ENCODE results near the gene SLC37A4.
A peak's percentile ranks its signal among the peaks of the same experiment; 100 is the strongest.
"Not testable (repeated sequence)": the region's sequence is repeated elsewhere in the genome, so short reads cannot be mapped to it uniquely, and the experiment has no call there.

The SLC37A4 gene

DNA sequence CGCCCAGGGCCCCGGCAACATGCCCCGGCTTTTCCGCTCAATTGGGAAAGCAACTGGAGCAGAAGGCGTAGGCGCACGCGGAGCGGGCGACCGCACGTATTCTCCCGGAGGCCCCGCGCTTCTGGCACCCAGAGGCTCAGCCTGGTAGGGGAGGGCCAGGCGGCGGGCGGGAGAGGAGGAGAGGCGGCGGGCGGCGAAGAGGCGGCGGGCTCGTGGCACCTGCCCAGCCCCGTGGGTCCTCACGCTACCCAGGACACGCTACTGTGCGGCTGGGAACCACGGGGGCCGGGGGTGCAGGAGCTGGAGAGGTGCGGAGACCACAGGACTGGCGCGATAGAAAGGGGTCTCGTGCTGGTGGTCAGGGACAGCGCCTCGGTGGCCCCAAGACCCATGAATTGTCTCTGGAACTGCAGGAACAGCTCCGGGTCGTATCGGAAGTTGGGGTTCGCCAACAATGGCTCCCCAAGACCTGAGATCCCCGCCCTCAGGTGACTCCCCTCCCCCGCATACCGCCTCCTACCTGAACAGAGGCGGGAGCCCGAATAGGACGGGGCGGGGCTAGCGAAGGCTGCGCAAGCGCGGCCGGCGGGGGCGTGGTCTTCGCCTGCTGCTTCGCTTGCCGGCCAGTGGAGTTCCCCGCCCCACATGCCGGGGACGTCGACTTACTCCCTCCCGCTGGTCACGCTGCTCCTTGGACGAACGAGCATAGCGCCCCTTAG, at the start of gene SLC37A4:
Gene SLC37A4, minus strand, starts transcription at position 549 of the 719 bp plus-strand sequence.
- peak; percentile 100 for DNase-seq

DNA sequence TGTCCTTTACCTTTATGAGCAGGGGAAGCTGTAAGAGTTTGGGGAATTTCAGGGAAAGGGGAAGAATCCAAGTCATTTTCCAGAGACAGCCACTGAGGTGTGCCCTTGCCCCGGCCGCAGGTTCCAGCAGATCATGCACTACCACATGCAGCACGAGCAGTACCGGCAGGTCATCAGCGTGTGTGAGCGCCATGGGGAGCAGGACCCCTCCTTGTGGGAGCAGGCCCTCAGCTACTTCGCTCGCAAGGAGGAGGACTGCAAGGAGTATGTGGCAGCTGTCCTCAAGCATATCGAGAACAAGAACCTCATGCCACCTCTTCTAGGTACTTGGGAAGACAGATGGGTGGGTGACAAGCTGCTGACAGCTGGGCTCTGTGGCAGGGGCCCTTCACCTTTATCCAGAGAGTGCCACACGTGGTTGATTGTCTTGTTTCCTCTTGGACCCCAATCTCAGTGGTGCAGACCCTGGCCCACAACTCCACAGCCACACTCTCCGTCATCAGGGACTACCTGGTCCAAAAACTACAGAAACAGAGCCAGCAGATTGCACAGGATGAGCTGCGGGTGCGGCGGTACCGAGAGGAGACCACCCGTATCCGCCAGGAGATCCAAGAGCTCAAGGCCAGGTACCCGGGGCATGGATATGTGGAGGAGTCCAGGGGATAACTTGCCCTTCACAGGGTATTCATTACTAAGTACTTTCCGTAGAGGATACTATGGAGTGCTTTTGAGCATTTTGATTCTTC, 48.2 kb upstream of the SLC37A4 start:
- DNase-seq, result no peak

DNA sequence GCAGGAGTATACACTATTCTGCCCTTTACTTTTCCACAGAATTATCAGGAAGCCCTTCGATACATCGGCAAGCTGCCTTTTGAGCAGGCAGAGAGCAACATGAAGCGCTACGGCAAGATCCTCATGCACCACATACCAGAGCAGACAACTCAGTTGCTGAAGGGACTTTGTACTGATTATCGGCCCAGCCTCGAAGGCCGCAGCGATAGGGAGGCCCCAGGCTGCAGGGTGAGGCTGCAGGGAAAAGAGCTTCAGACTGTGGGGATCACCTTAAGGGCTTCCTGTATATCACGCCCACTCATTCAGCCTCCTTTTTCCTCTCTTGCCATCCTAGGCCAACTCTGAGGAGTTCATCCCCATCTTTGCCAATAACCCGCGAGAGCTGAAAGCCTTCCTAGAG, 47.2 kb upstream of the SLC37A4 start:
- no peak for DNase-seq

DNA sequence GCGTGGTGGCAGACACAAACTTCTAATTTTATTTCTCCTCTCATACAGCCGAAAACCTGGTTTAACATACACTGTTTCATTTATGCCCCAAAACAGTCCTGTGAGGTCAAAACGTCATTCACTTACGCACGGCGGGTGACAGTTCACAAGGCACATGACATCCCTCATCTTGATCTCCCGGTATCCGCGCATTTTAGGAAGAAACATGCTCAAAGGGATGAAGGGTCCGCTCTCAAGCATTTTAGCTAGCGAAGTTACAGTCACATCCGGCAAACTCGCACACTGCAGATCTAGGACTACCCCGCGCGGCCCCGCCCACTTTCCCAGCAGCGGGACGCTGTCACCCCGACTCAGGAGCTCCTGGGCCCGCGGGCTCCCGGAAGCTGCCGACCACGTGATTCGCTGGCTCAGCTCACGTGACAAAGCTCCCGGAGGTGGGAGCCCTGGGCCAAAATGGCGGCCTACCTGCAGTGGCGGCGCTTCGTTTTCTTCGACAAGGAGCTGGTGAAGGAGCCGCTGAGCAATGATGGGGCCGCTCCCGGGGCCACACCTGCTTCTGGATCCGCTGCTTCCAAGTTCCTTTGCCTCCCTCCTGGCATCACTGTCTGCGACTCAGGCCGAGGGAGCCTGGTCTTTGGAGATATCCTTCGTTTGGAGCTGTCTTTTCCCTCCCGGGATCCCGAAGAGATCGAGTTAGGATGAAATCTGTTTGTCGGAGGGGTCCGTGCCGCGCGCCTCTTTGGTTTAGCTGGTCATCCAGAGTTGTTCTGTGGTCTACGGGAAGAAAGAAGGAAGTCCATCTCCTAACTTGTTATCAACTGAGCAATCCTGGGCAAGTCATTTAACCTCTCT, 36.9 kb upstream of the SLC37A4 start, which contains the start of gene VPS11:
Gene VPS11, plus strand, starts transcription at position 448 of the 852 bp plus-strand sequence. Its CDS starts 6 bp downstream, at position 454.
- DNase-seq, result peak; percentile 99

DNA sequence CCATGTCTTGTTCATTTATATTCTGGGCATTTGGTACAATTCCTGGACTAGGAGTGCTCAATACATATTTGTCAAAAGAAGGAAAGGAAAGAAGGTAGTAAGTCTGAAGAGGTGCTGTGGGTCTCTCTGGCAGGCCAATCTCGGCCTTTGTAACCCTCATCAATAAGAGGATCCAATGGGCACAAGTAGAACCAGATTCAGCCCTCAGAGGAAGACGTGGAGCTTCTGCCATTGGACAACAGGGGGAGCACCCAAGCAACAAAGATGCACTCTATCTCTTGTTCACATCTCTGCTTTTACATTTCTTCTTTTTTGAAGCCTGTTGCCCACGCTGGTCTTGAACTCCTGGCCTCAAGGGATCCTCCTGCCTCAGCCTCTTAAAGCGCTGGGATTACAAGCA, 34.7 kb upstream of the SLC37A4 start:
- DNase-seq, result peak; percentile 42

DNA sequence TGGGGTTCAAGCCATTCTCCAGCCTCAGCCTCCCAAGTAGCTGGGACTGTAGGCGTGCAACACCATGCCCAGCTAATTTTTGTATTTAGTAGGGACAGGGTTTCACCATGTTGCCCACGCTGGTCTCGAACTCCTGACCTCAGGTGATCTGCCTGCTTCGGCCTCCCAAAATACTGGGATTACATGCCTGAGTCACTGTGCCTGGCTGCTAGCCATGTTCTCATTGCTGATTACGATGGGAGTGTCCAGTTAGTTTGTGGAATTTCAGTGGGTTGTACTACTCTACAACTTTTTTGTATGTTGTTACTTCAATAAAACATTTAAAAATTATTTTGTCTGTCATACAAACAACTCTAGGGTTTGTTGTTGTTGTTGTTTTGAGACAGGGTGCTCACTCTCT, 32.1 kb upstream of the SLC37A4 start:
- no peak for DNase-seq

DNA sequence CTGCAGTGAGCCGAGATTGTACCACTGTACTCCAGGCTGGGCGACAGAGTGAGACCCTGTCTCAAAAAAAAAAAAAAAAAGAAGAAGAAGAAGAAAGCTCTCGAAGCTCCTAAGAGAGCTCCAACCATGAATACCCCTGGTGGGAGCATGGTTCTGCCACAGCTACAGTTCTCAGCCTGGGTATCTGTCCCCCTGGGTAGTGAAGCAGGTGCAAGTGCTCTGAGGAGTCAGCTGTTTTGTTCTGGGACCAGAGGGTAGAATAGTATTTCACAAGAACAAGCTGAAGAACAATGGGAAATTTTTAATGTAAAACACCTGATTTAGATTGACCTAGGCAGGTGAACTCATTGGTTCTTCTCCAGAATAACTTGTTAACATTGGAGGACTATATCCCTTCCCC, 30.6 kb upstream of the SLC37A4 start:
- DNase-seq, result no peak

DNA sequence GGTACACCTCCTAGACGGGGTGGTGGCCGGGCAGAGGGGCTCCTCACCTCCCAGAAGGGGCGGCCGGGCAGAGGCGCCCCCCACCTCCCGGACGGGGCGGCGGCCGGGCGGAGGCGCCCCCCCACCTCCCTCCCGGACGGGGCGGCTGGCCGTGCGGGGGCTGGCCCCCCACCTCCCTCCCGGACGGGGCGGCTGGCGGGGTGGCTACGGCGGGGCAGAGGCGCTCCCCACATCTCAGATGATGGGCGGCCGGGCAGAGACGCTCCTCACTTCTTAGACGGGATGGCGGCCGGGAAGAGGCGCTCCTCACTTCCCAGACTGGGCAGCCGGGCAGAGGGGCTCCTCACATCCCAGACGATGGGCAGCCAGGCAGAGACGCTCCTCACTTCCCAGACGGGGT, 28.5 kb upstream of the SLC37A4 start:
- DNase-seq, result not testable (repeated sequence)

DNA sequence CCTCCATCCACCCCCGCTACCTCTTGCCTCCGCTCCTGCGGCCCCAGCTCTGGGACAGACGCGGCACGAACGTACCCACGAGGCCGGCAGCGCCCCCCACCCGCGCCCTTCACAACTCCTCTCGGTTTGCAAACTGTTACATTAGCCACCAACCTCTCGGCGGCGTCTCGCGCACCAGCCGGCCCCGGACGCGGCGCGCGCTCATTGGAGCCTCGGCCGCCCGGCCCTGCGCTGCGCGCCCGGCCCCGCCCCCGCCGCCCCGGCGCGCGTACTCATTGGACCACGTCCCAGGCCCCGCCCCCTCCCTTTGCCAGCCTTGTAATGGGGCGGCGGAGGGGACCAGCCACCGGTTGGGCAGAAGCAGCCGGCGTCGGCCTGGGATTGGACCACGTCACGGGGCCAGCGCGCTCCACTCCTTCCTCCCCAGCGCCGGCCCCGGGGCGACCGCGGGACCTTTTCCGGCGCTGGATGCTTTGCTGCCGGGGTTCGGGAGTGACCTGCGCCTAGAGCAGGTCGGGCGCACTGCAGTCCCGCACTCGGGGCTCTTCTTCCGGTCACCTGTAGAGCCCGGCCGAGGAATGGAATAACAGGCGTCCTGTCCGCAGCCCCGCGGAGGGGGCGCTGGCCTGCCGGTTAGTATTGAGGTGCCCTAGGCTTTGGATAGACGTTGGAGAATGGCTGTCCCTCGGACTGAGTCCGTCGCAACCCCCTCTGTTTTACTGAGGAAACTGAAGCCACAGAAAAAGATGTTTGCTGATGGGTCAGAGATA, 26.5 kb upstream of the SLC37A4 start, which contains the start of gene HYOU1:
Gene HYOU1, minus strand, starts transcription at position 206 of the 770 bp plus-strand sequence. CDS start 1,045 bp downstream, outside the sequence.
- DNase-seq, result peak; percentile 99

DNA sequence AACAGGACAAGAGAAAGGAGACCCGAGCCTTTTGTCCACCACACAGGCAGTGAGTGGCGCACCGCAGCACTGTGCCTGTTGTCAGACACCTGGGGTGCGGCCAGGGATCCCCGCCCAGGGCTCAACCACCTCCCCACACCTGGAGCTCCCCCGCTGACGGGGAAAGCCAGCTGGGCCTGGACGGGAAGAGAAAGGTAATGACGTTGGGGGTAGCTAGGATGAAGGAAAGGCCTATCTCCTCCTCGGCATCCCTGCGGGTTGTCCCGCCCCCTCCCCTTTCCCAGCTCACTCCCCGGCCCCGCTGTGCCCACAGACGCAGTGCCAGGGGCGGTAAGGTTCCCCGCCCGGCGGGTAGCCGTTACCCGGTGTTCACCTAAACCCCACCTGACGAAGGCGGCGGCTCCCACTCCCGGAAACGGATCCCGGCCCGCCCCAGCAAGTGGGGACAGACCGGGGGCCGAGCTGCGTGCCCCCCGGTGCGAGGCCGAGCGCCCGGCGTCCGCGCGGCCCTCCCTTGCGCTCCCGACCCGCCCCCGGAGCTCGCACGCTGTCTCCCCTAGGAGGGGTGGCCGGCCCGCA, 25.8 kb upstream of the SLC37A4 start:
- peak; percentile 55 for DNase-seq

DNA sequence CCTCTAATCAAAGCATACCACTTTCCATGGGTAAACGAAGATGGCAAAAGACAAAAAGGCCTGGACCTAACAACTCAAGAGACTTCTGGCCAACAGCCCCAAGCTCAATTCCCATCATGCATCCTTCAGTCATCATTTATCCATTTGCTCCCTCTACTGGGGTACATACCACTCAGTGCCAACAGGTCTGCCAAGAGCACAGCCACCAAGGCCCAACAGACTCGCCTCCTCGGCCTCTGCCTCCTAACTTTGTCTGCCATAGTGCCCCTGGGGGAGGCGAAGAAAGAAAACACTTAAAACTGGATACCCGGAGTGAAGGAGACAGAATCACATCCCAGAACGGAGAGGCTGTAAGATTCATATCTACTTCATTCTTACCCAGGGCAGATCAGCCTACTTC, 25.2 kb upstream of the SLC37A4 start:
- DNase-seq, result peak; percentile 45

DNA sequence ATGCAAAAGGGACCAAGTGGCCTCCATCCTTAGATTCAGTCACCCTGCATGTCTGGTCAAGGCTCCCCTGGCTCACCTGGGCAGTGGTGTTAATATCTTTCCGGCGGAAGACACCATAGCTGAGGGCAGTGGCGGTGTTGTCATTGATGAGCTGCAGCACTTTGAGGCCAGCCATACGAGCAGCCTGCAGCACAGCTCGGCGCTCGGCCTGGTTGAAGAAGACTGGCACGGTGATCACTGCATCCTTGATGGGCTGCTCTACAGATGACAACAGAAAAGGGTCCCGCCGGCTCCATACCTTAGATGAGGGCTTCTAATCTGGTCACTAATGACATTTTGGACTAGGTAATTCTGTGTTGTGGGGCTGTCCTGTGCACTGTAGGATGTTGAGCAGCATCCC, 23.7 kb upstream of the SLC37A4 start:
- no peak for DNase-seq

DNA sequence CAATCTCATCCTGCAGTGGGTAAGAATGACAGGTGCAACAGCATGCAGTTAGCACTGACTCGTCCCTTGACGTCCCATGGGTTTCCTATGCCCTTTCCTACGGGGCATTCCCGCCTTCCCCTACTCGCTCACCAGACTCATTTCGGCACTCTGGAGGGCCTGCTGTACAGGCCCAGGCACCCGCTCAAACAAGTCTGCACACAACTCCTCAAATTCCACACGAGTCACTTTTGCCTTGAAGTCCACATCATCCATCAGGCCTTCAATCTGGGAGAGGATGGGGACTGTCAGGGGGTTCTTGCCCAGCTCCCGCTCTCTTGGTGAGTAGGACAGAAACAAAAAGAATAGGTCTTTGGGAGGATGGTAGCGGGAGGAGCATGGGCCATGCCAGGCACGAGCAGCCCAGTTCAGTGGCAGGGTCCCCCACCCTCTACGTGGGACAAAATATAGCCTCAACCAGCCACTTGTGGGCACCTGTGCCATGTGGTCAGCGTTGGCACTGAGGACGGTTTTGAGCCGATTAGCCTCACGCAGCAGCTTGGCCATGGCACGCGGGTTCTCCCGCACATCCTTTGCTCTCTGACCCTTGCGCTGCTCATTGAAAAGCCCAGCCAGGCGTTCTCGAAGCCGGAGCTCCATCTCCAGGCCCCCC, 21.6 kb upstream of the SLC37A4 start:
- DNase-seq, result no peak

DNA sequence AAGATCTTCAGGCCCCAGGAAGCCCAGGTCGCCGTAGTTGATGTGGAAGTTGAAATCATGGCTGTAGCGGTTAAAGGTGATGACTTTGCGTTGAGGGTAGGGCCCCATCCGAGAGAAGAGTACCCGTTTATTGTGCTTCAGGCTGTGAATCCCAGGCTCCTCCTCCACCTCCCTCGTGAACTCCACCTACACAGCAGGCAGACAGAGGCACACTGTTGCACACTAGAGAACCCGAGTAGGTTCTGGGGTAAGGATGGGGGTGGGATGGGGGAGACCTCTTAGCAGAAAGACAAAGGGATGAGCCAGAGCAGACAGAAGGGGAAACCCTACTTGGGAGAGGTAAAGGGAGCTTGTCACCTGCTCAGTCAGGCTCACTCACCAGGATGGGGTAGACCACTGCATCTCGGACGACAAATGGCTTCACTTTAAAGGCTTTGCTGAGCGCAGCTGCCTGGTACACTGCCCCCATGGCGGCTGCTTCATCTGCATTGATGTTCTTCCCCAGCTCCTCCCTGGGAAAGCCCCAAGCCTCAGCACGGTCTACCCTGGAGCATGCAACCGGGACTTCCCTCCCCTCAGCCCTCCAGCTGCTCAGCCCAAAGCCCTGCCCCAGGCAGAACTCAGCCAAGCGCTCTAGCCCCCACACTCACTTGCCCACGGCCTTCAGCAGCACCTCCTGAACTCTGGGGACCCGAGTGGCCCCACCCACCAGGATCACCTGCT, 20.9 kb upstream of the SLC37A4 start:
- DNase-seq, result no peak

DNA sequence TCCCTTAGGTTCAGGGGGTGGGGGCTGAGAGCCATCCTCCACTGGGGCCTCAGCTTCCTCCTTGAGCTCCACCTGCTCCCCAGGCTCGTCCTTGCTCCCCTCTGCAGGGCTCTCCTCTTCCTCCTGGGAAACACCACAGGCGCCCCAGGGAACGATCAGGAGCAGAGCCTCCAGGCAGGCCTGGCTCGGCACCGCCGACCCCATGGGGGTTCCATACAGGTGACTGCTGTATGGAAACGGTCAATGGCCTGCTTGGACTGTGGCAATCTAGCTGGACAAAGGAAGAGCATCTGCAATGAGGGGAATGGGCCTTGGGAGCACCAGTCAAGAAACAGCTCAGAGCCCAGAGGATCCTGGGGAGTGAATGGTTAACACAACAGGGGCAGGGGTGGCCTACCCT, 18.4 kb upstream of the SLC37A4 start:
- DNase-seq, result no peak

DNA sequence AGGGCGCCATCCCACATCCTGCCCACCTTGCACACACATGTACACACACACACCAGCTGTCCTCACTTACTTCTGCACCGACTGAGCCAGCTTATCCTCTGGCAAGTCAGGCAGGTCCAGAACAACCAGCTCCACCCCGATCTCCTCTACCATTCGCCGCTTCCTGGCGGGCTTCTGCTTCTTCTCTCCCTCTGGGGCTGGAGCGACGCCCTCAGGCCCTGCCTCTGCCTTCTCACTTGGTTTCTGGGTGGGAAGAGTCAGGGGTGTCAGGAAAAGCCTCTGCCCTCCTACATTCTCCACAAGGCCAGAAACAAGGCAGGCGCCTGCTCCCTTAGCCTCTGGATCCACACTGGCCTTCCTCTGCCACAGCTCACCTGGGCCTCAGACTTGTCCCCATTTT, 18.0 kb upstream of the SLC37A4 start:
- no peak for DNase-seq

DNA sequence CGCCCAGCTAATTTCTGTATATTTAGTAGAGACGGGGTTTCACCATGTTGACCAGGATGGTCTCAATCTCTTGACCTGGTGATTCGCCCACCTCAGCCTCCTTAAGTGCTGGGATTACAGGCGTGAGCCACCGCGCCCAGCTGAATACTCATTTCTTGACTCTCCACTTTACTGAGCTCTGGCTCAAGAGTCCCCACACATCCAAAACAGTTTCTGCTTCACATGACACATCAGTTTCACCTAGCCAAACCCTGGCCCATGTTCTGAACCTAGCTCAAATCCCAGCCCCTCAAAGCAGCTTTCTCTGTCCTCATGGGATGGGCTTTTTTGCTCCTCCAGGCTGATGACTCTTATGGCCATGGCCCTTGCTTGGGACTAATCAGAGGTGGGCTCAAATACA, 16.5 kb upstream of the SLC37A4 start:
- peak; percentile 37 for DNase-seq

DNA sequence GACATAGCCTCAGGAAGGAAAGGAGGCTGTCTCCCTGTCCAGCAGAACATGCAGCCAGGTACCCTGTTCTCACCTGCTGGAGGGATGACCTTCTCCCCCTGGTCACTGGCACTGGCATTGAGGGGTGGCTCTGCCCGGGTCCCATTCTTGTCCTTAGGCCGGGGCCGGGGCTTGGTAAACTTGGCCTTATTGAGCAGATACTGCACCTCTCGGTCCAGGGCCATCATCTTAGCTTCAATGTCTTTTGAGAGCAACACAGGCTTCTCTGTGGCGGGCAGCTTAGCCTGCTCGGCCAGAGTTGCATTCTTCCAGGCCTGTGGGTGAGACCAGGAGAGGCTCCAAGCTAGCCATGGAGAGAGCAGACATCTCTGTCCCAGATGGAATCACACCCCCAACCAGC, 15.8 kb upstream of the SLC37A4 start:
- DNase-seq, result no peak

DNA sequence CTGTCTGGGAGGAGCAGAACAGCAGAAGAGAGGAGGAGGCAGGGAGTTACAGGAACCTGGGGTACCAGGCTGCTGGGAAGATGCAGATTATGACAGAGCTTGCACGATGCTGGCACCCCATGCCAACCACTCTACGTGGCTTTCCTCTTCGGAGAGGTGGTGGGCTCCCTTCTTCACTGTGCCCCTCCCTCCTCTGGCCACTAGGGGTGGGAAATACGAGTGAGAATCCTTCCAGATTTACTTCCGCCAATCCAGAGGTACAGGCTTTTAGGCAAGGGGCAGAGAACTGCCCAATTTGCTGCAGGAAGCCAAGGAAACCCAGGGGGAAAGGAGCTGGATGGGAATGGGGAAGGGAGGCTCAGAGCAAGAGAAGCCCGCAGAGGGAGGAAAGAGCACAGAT, 14.0 kb upstream of the SLC37A4 start:
- no peak for DNase-seq

DNA sequence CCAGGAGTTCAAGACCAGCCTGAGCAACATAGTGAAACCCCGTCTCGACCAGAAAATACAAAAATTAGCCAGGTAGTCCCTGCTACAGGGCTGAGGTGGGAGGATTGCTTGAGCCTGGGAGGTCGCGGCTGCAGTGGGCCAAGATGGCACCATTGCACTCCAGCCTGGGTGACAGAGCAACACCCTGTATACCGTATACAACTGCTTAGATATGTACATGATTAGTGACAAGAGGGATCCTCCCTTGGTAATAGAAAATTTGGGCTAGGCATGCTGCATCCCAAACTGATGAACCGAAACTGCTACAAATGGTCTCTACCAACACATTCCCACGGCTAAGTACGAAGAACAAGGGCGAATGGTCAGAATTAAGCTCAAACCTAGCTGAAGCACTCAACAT, 12.2 kb upstream of the SLC37A4 start:
- DNase-seq, result no peak

Measured in stimulated activated CD8-positive, alpha-beta memory T cell treated with anti-CD3 and anti-CD28 coated beads, Interleukin-4, amount 100 ng/mL, for 48 hours (primary cell).